NCI-H2081 treated with DMSO at 0.1 percent for 48 hours (cell line): ENCODE measurements around the gene CDKN1C.

Source experiments
- DNase-seq: peaks from one replicate; lab custom pipeline; 2025; lab: John Stamatoyannopoulos, UW

The CDKN1C gene

GRCh38 chr11:2846470-2846869, 39.1 kb downstream of the CDKN1C start:
- no peak for DNase-seq

GRCh38 chr11:2846056-2846455, 39.5 kb downstream of the CDKN1C start:
- DNase-seq: no peak

- DNase-seq: no peak
Observed at GRCh38 chr11:2844996-2845395, 40.6 kb downstream of the CDKN1C start.

- no peak for DNase-seq
Observed at GRCh38 chr11:2844116-2844842, 41.3 kb downstream of the CDKN1C start.

GRCh38 chr11:2843551-2843950, 42.0 kb downstream of the CDKN1C start:
- no peak for DNase-seq

GRCh38 chr11:2842876-2843275, 42.7 kb downstream of the CDKN1C start:
- DNase-seq: no peak

GRCh38 chr11:2841411-2842190, 44.0 kb downstream of the CDKN1C start:
- DNase-seq: no peak

GRCh38 chr11:2839395-2839943, 46.1 kb downstream of the CDKN1C start:
- no peak for DNase-seq

GRCh38 chr11:2838676-2839294, 46.8 kb downstream of the CDKN1C start:
- no peak for DNase-seq

GRCh38 chr11:2838091-2838490, 47.5 kb downstream of the CDKN1C start:
- no peak for DNase-seq

GRCh38 chr11:2837651-2838050, 47.9 kb downstream of the CDKN1C start:
- DNase-seq: no peak

- no peak for DNase-seq
Observed at GRCh38 chr11:2837096-2837601, 48.4 kb downstream of the CDKN1C start.

- no peak for DNase-seq
Observed at GRCh38 chr11:2836315-2837095, 49.1 kb downstream of the CDKN1C start.

- DNase-seq: no peak
Observed at GRCh38 chr11:2835751-2836150, 49.8 kb downstream of the CDKN1C start.

- no peak for DNase-seq
Observed at GRCh38 chr11:2835296-2835695, 50.3 kb downstream of the CDKN1C start.

- no peak for DNase-seq
Observed at GRCh38 chr11:2834503-2835273, 50.9 kb downstream of the CDKN1C start.

GRCh38 chr11:2833716-2834502, 51.7 kb downstream of the CDKN1C start:
- no peak for DNase-seq
